ENCODE results near the gene SND1. TPM values are rescaled to one million over a fixed set of nuclear protein-coding genes. Genes with fewer than 3 reads are reported as not detected.
A peak's percentile ranks its signal among the peaks of the same experiment; 100 is the strongest.
"Not testable (repeated sequence)": the region's sequence is repeated elsewhere in the genome, so short reads cannot be mapped to it uniquely, and the experiment has no call there.

SND1 gene
- polyA plus RNA-seq, 4 donors: 47.2 to 148 (median 92.2) TPM

DNA sequence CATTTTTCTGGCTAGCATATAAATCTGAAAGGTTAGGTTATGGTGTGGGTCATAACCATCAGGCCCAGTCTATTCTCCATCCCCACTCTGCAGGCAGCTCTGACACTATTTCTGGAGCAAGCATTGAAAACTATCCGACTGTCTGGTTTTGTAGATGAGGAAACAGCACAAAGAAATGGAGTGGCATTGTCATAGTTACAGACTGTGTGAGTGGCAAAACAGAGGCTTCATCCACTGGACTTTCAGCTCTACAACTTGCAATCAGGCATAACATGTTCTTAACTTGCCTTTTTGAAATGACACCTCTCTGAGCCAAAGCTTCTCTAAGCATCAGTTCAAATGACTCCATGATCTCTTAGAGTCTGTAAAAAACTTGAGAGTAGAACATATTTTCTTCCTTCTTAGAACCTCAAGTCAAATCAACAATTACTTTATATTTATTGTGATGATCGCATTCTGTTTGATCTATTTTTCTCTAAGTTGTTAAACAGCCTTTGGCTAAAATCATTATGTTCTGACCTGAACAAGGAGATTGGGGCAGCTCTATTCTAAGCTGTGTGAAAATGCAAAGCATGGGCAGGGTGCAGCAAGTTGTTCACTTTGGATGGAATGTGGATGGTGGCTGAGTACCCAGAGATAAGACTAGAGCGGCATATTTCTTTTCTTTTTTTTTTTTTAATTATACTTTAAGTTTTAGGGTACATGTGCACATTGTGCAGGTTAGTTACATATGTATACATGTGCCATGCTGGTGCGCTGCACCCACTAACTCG is 310.8 kb downstream of the SND1 start:
- DNase-seq: peak in 1 of 2 donors; percentile 31
- no peak for FAIRE-seq
- Histone ChIP-seq H3K36me3 (ENCODE audit: control insufficient read depth in 3 of 3, insufficient read depth in 2 of 3, low read depth in 1 of 3, low read length in 3 of 3) (peaks cover 2 to 8% (median 3%) of the 10 kb centered on the region in 3 donors), H3K9me3 (ENCODE audit: control insufficient read depth in 2 of 2, insufficient read depth in 1 of 2, low read depth in 1 of 2, low read length in 1 of 2) (no peaks in the 10 kb centered on the region), H3K27me3 (ENCODE audit: control insufficient read depth in 3 of 3, insufficient read depth in 3 of 3, low read length in 3 of 3) (no peaks in the 10 kb centered on the region), H3K4me3 (ENCODE audit: low read depth in 1 of 3, low read length in 3 of 3) (no peak overlapping the region), H3K27ac (ENCODE audit: low read depth in 1 of 3, low read length in 2 of 3) (no peak overlapping the region), H3K4me1 (ENCODE audit: control insufficient read depth in 3 of 3, insufficient read depth in 2 of 3, low read depth in 1 of 3, low read length in 2 of 3) (peaks cover 0 to 10% (median 2%) of the 10 kb centered on the region in 3 donors)
- 92 to 100% (median 97%) methylated on average over 4 of the region's 5 CpGs for WGBS, 3 donors

DNA sequence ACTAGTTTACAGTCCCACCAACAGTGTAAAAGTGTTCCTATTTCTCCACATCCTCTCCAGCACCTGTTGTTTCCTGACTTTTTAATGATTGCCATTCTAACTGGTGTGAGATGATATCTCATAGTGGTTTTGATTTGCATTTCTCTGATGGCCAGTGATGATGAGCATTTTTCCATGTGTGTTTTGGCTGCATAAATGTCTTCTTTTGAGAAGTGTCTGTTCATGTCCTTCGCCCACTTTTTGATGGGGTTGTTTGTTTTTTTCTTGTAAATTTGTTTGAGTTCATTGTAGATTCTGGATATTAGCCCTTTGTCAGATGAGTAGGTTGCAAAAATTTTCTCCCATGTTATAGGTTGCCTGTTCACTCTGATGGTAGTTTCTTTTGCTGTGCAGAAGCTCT is 311.9 kb downstream of the SND1 start:
- 89 to 100% (median 90%) methylated on average over 1 of the region's 1 CpG for WGBS, 3 donors
- H3K4me1 ChIP-seq (ENCODE audit: control insufficient read depth in 3 of 3, insufficient read depth in 2 of 3, low read depth in 1 of 3, low read length in 2 of 3); H3K9me3 ChIP-seq (ENCODE audit: control insufficient read depth in 2 of 2, insufficient read depth in 1 of 2, low read depth in 1 of 2, low read length in 1 of 2); DNase-seq; H3K36me3 ChIP-seq (ENCODE audit: control insufficient read depth in 3 of 3, insufficient read depth in 2 of 3, low read depth in 1 of 3, low read length in 3 of 3); H3K4me3 ChIP-seq (ENCODE audit: low read depth in 1 of 3, low read length in 3 of 3); H3K27me3 ChIP-seq (ENCODE audit: control insufficient read depth in 3 of 3, insufficient read depth in 3 of 3, low read length in 3 of 3); FAIRE-seq; H3K27ac ChIP-seq (ENCODE audit: low read depth in 1 of 3, low read length in 2 of 3): not testable (repeated sequence)

DNA sequence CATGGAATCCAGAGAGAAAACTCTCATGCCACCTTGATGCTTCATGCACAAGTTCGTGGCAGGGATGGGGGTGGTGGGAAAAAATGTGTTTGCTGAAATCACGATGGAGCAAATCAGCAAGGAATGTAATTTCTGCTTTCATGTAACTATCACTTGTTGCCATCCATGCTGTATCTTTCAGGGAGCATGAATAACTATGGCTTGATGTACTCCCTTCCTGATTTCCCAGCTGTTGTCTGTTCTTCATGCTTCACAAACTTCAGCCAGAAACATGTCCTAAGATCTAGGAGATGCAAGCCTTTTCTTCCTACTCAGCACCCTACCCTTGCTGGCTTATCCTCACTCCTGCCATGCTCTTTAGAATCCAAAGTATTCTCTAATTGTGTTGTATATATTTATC is 315.3 kb downstream of the SND1 start:
- Histone ChIP-seq H3K9me3 (ENCODE audit: control insufficient read depth in 2 of 2, insufficient read depth in 1 of 2, low read depth in 1 of 2, low read length in 1 of 2) (no peaks in the 10 kb centered on the region), H3K36me3 (ENCODE audit: control insufficient read depth in 3 of 3, insufficient read depth in 2 of 3, low read depth in 1 of 3, low read length in 3 of 3) (peaks cover 0 to 2% (median 0%) of the 10 kb centered on the region in 3 donors), H3K4me1 (ENCODE audit: control insufficient read depth in 3 of 3, insufficient read depth in 2 of 3, low read depth in 1 of 3, low read length in 2 of 3) (peaks cover 0 to 3% (median 0%) of the 10 kb centered on the region in 3 donors), H3K4me3 (ENCODE audit: low read depth in 1 of 3, low read length in 3 of 3) (no peak overlapping the region), H3K27ac (ENCODE audit: low read depth in 1 of 3, low read length in 2 of 3) (no peak overlapping the region), H3K27me3 (ENCODE audit: control insufficient read depth in 3 of 3, insufficient read depth in 3 of 3, low read length in 3 of 3) (no peaks in the 10 kb centered on the region)
- FAIRE-seq (no peak), DNase-seq (no peak)
- WGBS, 3 donors: 88 to 93% (median 92%) methylated on average over 2 of the region's 2 CpGs

DNA sequence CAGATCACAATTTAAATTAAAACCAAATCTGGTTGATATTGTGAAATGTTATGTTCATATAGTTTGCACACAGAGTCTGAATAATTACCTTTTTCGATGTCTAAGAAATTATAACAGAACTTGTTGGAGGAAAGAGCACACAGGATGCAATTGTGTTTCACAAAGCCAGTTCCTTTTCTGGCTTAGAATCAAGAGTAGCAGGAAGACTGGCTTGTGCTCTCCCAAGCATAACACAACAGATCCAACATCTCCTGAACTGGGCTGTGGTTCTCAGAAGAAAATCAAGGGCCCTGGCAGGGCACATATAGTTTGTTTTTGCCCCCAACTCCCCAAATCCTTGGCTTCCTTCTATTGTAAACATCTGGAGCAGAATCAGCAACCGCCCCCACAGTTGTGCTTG is 316.6 kb downstream of the SND1 start:
- DNase-seq (no peak), FAIRE-seq (no peak)
- Histone ChIP-seq H3K4me1 (ENCODE audit: control insufficient read depth in 3 of 3, insufficient read depth in 2 of 3, low read depth in 1 of 3, low read length in 2 of 3) (no peaks in the 10 kb centered on the region), H3K36me3 (ENCODE audit: control insufficient read depth in 3 of 3, insufficient read depth in 2 of 3, low read depth in 1 of 3, low read length in 3 of 3) (peaks cover 0 to 9% (median 0%) of the 10 kb centered on the region in 3 donors), H3K27ac (ENCODE audit: low read depth in 1 of 3, low read length in 2 of 3) (no peak overlapping the region), H3K27me3 (ENCODE audit: control insufficient read depth in 3 of 3, insufficient read depth in 3 of 3, low read length in 3 of 3) (no peaks in the 10 kb centered on the region), H3K9me3 (ENCODE audit: control insufficient read depth in 2 of 2, insufficient read depth in 1 of 2, low read depth in 1 of 2, low read length in 1 of 2) (no peaks in the 10 kb centered on the region), H3K4me3 (ENCODE audit: low read depth in 1 of 3, low read length in 3 of 3) (no peak overlapping the region)
- WGBS, 3 donors: 88 to 93% (median 91%) methylated on average over 2 of the region's 2 CpGs

DNA sequence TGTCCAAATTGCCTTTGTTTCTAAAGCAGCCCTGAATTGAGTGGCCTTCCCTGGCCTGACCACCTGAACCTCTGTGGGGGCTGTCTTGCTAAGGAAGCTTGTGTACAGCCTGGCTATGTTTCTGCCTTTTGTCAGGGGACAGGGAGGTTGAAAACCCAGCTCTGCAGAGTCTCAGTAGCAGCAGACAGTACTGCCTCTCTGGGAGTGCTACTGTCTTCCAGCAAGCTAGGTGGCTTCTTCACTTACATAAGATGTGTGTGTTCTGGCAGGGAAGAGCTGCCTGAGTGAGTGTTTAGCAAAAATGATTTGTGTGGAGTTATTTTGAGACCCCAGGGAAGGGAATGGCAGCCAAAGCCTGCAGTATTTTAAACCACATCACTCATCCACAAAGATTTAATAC is 321.8 kb downstream of the SND1 start:
- FAIRE-seq (no peak), DNase-seq (no peak)
- H3K36me3 ChIP-seq (ENCODE audit: control insufficient read depth in 3 of 3, insufficient read depth in 2 of 3, low read depth in 1 of 3, low read length in 3 of 3): peaks cover 0 to 27% (median 3%) of the 10 kb centered on the region in 3 donors
- no peak overlapping the region for H3K4me3 ChIP-seq (ENCODE audit: low read depth in 1 of 3, low read length in 3 of 3)
- H3K9me3 ChIP-seq (ENCODE audit: control insufficient read depth in 2 of 2, insufficient read depth in 1 of 2, low read depth in 1 of 2, low read length in 1 of 2): peaks cover 0 to 8% of the 10 kb centered on the region in 2 donors
- H3K4me1 ChIP-seq (ENCODE audit: control insufficient read depth in 3 of 3, insufficient read depth in 2 of 3, low read depth in 1 of 3, low read length in 2 of 3): peaks cover 0 to 7% (median 2%) of the 10 kb centered on the region in 3 donors
- H3K27ac ChIP-seq (ENCODE audit: low read depth in 1 of 3, low read length in 2 of 3): no peak overlapping the region
- H3K27me3 ChIP-seq (ENCODE audit: control insufficient read depth in 3 of 3, insufficient read depth in 3 of 3, low read length in 3 of 3): no peaks in the 10 kb centered on the region

DNA sequence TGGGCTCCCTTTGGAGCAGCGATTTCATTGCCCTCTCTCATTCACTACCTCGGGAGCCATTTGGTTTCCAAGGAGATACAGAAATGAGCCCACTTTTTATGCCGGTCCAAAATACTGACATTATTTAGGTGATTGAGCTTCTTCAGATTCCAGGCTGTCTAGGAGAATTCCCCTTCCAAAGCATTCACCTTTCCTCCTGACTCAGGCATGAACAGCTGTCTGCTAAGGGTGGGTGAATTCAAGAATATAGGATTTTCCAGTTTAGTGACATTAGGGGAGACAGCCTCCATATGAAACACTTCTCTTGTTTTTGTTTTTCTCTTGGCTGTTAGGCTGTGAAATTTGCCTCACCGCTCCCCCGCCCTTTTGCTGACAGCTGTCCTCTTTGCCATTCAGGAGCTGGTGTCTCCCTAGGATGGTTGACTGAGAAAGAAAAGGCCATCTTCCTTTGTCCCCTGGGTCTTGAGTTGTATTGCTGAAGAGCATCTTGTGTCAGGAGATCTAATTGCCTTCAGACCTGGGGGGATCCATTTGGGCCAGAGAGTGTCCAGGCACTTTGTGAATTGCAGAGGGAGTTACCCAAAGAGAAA is 322.5 kb downstream of the SND1 start:
- H3K4me1 ChIP-seq (ENCODE audit: control insufficient read depth in 3 of 3, insufficient read depth in 2 of 3, low read depth in 1 of 3, low read length in 2 of 3): peaks cover 0 to 7% (median 2%) of the 10 kb centered on the region in 3 donors

DNA sequence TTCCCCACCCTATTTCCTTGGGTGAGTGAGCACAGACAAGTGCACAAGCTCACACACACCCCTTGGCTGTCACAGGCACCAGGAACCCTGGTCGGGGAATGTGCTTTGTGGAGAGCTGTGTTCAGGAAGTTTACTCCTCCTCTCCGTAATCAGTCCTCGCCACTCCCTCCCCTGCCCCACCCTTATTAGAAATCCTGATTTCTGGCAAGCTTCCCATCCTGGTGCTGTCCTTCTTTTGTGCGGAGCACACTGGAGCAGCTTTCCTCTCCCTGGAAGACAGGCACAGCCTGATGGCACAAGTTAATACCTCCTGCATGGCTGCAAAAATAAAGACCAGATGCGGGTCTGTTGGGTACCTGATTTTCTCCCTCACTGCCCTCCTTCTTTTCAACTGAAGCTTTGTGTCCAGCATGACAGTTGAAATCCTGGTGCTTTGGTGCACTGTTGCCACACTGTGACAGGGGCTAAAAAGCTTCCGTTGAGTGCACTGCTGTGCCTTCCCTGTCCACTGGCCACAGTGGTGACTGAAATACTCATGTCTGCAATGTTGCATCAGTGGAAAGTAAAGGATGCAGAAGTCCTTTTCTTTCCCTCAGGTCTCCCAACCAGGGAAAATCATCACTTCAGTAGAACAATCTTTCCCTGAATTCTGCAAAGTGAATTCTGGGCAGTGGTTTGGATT is 324.2 kb downstream of the SND1 start:
- peak; percentile 27 to 94 for DNase-seq
- Histone ChIP-seq H3K27me3 (ENCODE audit: control insufficient read depth in 3 of 3, insufficient read depth in 3 of 3, low read length in 3 of 3) (no peaks in the 10 kb centered on the region), H3K36me3 (ENCODE audit: control insufficient read depth in 3 of 3, insufficient read depth in 2 of 3, low read depth in 1 of 3, low read length in 3 of 3) (peaks cover 0 to 30% (median 3%) of the 10 kb centered on the region in 3 donors), H3K27ac (ENCODE audit: low read depth in 1 of 3, low read length in 2 of 3) (peak overlapping the region in 1 of 3 donors; percentile 61), H3K9me3 (ENCODE audit: control insufficient read depth in 2 of 2, insufficient read depth in 1 of 2, low read depth in 1 of 2, low read length in 1 of 2) (peaks cover 0 to 13% of the 10 kb centered on the region in 2 donors), H3K4me1 (ENCODE audit: control insufficient read depth in 3 of 3, insufficient read depth in 2 of 3, low read depth in 1 of 3, low read length in 2 of 3) (peaks cover 0 to 7% (median 2%) of the 10 kb centered on the region in 3 donors), H3K4me3 (ENCODE audit: low read depth in 1 of 3, low read length in 3 of 3) (no peak overlapping the region)
- 37 to 70% (median 50%) methylated on average over 6 of the region's 6 CpGs for whole genome bisulfite sequencing, 3 donors
- FAIRE-seq: no peak

More for the DNA sequence above, 322.5 kb downstream of the SND1 start:
- FAIRE-seq (no peak), DNase-seq (no peak)
- Histone ChIP-seq H3K36me3 (ENCODE audit: control insufficient read depth in 3 of 3, insufficient read depth in 2 of 3, low read depth in 1 of 3, low read length in 3 of 3) (peaks cover 0 to 30% (median 3%) of the 10 kb centered on the region in 3 donors), H3K9me3 (ENCODE audit: control insufficient read depth in 2 of 2, insufficient read depth in 1 of 2, low read depth in 1 of 2, low read length in 1 of 2) (peaks cover 0 to 13% of the 10 kb centered on the region in 2 donors), H3K27ac (ENCODE audit: low read depth in 1 of 3, low read length in 2 of 3) (no peak overlapping the region), H3K27me3 (ENCODE audit: control insufficient read depth in 3 of 3, insufficient read depth in 3 of 3, low read length in 3 of 3) (no peaks in the 10 kb centered on the region), H3K4me3 (ENCODE audit: low read depth in 1 of 3, low read length in 3 of 3) (no peak overlapping the region)
- WGBS, 3 donors: 94 to 100% (median 98%) methylated on average over 5 of the region's 5 CpGs

DNA sequence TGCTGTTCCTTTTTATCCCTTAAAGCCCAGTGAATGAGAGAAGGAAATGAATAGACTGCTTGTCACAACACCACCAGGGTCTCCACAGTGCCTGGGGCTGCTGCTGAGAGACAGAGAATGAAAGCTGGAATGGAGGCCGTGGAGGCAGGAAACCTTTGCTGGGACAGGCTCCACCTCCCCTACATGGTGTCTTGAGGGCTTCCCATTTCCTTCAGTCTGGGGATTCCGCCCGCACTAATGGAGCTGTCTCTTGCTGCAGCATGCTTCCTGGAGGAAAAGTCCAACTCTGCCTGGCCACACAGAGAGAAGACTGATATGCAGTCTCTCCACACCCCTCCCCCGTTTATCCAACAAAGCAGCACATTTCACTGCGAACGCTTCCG is 324.7 kb downstream of the SND1 start:
- Histone ChIP-seq H3K36me3 (ENCODE audit: control insufficient read depth in 3 of 3, insufficient read depth in 2 of 3, low read depth in 1 of 3, low read length in 3 of 3) (peaks cover 0 to 30% (median 3%) of the 10 kb centered on the region in 3 donors), H3K9me3 (ENCODE audit: control insufficient read depth in 2 of 2, insufficient read depth in 1 of 2, low read depth in 1 of 2, low read length in 1 of 2) (peaks cover 0 to 13% of the 10 kb centered on the region in 2 donors), H3K27ac (ENCODE audit: low read depth in 1 of 3, low read length in 2 of 3) (no peak overlapping the region), H3K4me1 (ENCODE audit: control insufficient read depth in 3 of 3, insufficient read depth in 2 of 3, low read depth in 1 of 3, low read length in 2 of 3) (peaks cover 0 to 7% (median 2%) of the 10 kb centered on the region in 3 donors), H3K27me3 (ENCODE audit: control insufficient read depth in 3 of 3, insufficient read depth in 3 of 3, low read length in 3 of 3) (no peaks in the 10 kb centered on the region), H3K4me3 (ENCODE audit: low read depth in 1 of 3, low read length in 3 of 3) (no peak overlapping the region)
- WGBS, 3 donors: 92 to 97% (median 97%) methylated on average over 7 of the region's 7 CpGs
- FAIRE-seq (no peak), DNase-seq (no peak)
